ENCODE data around the gene ARFGAP2.
A peak's percentile ranks its signal among the peaks of the same experiment; 100 is the strongest.

The ARFGAP2 gene

DNA sequence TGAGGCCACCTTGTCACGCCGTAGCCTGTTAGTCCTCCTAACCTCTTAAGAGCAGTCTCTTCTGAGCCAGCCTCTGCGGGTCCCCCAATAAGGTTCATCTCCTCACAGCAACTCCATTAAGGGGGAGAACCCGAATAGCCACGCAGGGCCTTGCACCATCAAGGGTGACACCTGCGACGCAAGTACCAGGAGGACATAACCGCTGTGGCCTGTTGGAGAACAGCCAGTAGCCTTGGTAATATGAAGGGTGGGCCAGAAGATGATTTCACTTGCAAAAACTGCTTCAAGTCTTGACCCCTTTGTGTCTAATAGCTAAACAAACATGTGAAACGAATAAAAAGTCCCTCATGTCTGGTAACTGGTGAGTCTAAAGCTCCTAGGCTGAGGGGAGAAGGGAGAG, 14.8 kb downstream of the ARFGAP2 start:
- H3K4me3 ChIP-seq (ENCODE audit: low read depth, low read length), result no peak overlapping the region
- TF ChIP-seq CTCF (IDR thresholded peaks at IDR 0.05; ENCODE audit: low read depth, low read length), result no peak
- no peak for DNase-seq
- H3K27me3 ChIP-seq, result no peaks in the 10 kb centered on the region
- no peaks in the 10 kb centered on the region for H3K4me1 ChIP-seq
- H3K9me3 ChIP-seq, result no peaks in the 10 kb centered on the region
- H3K36me3 ChIP-seq, result peaks cover 4% of the 10 kb centered on the region

- Histone ChIP-seq H3K4me3 (ENCODE audit: low read depth, low read length) (no peak overlapping the region), H3K4me1 (no peaks in the 10 kb centered on the region), H3K36me3 (peaks cover 4% of the 10 kb centered on the region), H3K9me3 (no peaks in the 10 kb centered on the region), H3K27me3 (no peaks in the 10 kb centered on the region)
- DNase-seq, result peak; percentile 65
- TF ChIP-seq CTCF (IDR thresholded peaks at IDR 0.05; ENCODE audit: low read depth, low read length), result peak; percentile 69
Measured at GRCh38 chr11:47161134-47161854, 15.4 kb downstream of the ARFGAP2 start.

GRCh38 chr11:47160753-47161133, 15.9 kb downstream of the ARFGAP2 start:
- no peak for DNase-seq
- no peak for TF ChIP-seq CTCF (IDR thresholded peaks at IDR 0.05; ENCODE audit: low read depth, low read length)
- H3K4me1 ChIP-seq, result no peaks in the 10 kb centered on the region
- H3K9me3 ChIP-seq, result no peaks in the 10 kb centered on the region
- no peak overlapping the region for H3K4me3 ChIP-seq (ENCODE audit: low read depth, low read length)
- peaks cover 4% of the 10 kb centered on the region for H3K36me3 ChIP-seq
- no peaks in the 10 kb centered on the region for H3K27me3 ChIP-seq

GRCh38 chr11:47158242-47158641, 18.4 kb downstream of the ARFGAP2 start:
- no peak for TF ChIP-seq CTCF (IDR thresholded peaks at IDR 0.05; ENCODE audit: low read depth, low read length)
- DNase-seq, result no peak
- Histone ChIP-seq H3K9me3 (no peaks in the 10 kb centered on the region), H3K27me3 (no peaks in the 10 kb centered on the region), H3K4me1 (no peaks in the 10 kb centered on the region), H3K4me3 (ENCODE audit: low read depth, low read length) (no peak overlapping the region), H3K36me3 (no peaks in the 10 kb centered on the region; the same call in 1 of the 2 replicates)

GRCh38 chr11:47157805-47158204, 18.9 kb downstream of the ARFGAP2 start:
- H3K27me3 ChIP-seq, result no peaks in the 10 kb centered on the region
- DNase-seq, result no peak
- H3K9me3 ChIP-seq, result no peaks in the 10 kb centered on the region
- TF ChIP-seq CTCF (IDR thresholded peaks at IDR 0.05; ENCODE audit: low read depth, low read length), result no peak
- H3K4me3 ChIP-seq (ENCODE audit: low read depth, low read length), result no peak overlapping the region
- H3K4me1 ChIP-seq, result no peaks in the 10 kb centered on the region
- no peaks in the 10 kb centered on the region; the same call in 1 of the 2 replicates for H3K36me3 ChIP-seq

DNA sequence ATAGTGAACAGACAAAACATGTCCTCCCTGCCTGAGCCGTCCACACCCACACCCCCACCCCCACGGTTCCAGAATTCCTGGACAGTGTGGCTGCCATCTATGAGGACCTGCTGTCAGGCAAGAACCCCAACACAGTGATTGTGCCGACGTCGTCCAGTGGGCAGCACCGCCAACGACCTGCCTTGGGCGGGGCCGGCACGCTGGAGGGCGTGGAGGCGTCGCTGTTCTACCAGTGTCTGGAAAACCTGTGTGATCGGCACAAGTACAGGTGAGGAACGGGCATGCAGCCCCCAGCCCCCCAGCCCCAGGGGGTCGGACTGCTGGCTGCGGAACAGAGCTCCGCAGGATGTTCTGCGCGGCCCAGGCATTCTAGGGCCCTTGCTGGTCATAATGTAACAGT, 19.7 kb downstream of the ARFGAP2 start:
- H3K36me3 ChIP-seq, result no peaks in the 10 kb centered on the region; the same call in 1 of the 2 replicates
- H3K9me3 ChIP-seq, result no peaks in the 10 kb centered on the region
- TF ChIP-seq CTCF (IDR thresholded peaks at IDR 0.05; ENCODE audit: low read depth, low read length), result no peak
- no peak for DNase-seq
- H3K4me1 ChIP-seq, result no peaks in the 10 kb centered on the region
- H3K27me3 ChIP-seq, result no peaks in the 10 kb centered on the region
- H3K4me3 ChIP-seq (ENCODE audit: low read depth, low read length), result no peak overlapping the region
